CD4-positive, alpha-beta T cell treated with Interleukin-2 at 100 ng/mL for 4 hours (primary cell): ENCODE results near the gene PIPOX.

Source experiments
- DNase-seq: peaks from one replicate; pipeline ENCODE4 v3.0.0-alpha.2; 2020; ENCODE audit warnings: low spot score

Gene PIPOX

DNA sequence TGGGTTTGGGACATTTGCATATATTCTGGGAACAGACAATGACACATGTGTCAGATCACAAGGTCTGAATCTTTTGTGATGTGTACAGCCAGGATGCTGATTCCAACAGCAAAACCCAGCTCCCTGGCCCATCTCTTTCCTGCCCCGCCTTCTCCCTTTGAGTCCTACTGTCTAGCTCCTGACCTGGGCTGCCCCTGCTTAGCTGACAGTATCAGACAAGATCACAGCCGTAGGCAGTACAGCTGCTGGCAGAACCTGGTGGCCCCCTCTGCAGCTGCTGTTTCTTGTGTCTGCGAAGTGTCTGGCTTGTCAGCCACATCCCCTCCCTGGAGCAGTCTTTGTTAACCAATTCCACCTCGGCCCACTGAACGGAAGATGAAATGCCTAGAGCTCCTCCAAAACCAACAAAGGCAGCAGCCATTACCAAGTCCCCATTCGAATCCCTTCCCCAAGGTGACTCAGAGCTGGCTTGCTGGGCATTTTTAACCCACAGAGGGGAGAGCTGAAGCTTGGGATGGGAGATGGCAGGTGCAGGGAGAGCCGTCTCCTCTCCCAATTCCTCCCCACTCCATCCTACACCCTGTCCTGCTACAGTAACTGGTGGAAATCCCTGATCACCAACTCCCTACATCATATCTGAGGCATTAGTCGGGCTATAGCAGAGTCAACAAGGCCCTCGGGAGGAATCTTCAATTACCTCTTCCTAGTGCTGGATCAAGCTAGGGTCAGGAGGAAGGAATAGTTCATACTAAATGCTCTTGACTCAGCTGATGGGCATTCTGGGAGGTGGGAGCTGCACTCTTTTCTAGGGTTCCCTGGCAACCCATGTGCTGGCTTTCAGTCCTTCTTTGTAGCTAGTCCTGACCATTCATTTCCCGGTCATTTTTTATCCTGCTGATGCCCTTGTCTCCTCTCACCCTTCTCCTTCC, 5.8 kb downstream of the PIPOX start:
- no peak for DNase-seq

GRCh38 chr17:29049541-29050145, 6.7 kb downstream of the PIPOX start:
- DNase-seq: no peak

DNA sequence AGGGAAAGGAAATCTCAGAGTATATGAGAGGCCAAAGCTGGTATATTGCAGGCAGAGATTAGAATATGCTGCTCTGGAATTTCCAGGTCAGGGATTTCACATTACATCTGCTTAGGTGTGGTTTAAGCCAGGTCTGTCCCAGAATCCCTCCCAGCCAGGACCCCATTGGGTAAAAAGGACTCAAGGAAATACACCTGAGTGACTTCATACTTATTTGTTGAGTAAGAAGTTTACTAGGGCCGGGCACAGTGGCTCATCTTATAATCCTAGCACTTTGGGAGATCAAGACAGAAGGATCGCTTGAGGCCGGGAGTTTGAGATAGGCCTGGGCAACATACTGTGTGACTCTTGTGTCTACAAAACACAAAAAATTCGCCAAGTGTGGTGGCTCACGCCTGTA, 7.2 kb downstream of the PIPOX start:
- DNase-seq: no peak

- no peak for DNase-seq
Observed at GRCh38 chr17:29051194-29051593, 8.3 kb downstream of the PIPOX start.

GRCh38 chr17:29051731-29052130, 8.8 kb downstream of the PIPOX start:
- DNase-seq: no peak

- no peak for DNase-seq
Observed at GRCh38 chr17:29054835-29055234, 11.9 kb downstream of the PIPOX start.

DNA sequence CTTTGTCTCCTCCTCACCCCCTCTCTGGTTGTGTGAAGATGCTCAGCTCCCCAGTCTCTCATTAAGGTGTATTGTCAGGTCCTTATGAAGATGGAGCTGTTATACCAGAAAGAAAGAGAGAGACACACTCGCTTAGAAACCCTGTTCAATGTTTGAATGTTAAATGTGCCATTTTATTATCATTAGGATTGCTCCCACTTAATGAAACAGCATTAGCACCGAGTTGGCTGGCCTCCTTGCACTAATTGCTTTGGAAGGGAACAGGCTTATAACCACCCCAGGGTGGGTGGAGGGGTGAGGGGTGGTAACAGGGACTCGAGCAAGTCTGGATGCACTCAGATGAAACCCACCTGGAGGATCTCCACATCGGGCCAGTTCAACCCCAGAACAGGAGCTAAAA, 14.4 kb downstream of the PIPOX start:
- no peak for DNase-seq

GRCh38 chr17:29058391-29058790, 15.4 kb downstream of the PIPOX start:
- DNase-seq: no peak

GRCh38 chr17:29059281-29059680, 16.3 kb downstream of the PIPOX start:
- no peak for DNase-seq

GRCh38 chr17:29060475-29060874, 17.5 kb downstream of the PIPOX start:
- DNase-seq: no peak

GRCh38 chr17:29061036-29061435, 18.1 kb downstream of the PIPOX start:
- no peak for DNase-seq

DNA sequence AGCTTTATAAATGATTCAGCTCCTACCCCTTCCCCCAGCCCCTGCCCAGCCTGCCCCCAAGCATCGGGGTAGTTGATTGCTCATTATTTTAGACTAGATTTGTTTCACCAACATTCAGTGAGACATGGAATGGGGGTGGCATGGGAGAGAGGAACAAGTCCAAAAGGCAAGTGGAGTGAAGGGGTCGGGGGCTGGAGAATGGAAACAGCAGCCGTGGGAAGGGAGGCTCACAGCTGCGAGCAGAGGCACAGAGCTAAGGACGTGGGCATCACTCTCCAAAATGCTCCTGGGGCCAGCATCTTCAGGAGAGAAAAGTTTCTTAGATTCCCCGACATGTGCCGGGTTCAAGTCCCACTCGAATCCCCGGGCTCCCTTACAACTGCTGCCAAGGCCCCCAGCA, 19.3 kb downstream of the PIPOX start:
- DNase-seq: no peak

GRCh38 chr17:29063992-29064391, 21.1 kb downstream of the PIPOX start:
- DNase-seq: no peak

DNA sequence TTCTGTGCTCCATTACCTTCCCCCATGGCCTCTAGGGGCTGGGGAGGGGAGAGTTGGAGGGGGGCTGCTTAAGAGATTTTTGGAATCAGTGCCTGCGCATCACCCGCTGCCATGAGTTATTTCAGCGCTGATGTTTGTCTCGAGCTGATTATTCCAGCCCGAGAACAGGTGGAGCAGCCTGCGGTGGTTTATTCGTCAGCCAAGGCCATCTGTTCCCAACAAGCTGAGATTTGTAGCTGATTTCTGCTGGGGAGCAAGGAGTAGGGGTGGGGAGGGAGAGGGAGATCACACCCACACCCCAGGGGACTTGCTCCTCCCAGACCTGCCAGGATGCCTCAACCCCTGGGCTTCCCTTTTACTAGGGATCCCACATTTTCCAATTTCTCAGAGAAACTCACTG, 23.1 kb downstream of the PIPOX start:
- no peak for DNase-seq

- no peak for DNase-seq
Observed at GRCh38 chr17:29066606-29067005, 23.7 kb downstream of the PIPOX start.

DNA sequence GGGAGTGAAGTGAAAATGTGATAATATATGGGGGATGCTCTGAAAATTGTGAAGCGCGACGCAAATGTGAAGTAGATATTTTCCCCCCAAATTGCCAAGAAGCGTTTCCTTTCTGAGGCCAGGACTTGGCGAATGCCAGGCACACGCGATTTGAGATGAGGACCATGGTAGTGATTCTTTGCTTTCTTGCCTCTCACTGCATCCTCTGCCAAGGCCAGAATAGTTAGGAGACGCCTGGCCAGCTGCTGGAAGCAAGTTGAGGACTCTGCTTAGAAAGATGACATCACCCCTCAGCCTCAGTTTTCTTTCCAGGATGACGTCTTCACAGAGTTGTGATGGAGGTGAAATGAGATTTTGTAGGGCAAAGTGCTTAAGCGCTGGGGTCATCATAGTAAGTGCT, 25.9 kb downstream of the PIPOX start:
- no peak for DNase-seq

DNA sequence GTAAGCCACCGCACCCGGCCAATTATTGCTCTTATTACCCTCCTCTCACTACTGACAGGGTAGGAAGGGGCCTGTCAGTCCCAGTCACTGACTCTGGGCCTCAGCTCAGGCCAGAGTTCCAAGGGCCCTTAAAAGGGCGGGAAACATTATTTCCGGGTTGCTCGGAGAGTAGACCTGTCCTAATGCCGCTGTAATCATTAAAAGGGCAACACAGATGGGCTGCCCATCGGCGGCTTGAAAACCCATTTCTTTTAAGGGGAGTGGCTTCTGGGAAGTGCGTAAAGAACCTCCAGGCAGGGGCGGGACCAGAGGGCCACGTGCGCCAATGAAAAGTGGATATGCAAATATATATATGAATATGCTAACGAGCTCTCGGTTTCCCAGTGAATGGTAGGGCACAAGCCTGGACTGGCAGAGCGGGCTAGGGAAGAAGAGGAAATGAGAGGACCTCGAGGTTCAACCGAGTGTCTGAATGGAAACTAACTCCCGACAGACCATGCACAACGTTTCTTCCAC, 26.6 kb downstream of the PIPOX start:
- DNase-seq: no peak

DNA sequence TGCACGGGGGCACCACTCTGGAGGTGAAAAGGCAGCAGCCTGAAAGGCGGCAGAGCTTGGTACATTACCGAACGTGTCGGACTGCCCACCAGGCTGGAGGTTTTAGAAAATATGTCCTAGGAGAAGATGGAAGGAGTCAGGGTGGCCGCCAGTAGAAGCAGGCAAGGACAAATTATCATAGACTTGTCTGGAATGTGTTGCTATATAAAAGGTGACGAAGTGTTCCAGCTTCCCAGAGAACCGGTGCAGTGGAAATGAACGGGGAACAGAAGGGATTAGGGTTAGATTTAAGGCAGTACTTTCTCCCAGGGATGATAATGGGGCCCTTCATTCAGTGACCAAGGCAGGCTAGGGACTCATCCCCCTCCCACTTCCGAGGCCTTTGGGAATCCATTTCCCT, 27.4 kb downstream of the PIPOX start:
- no peak for DNase-seq

GRCh38 chr17:29070781-29071180, 27.8 kb downstream of the PIPOX start:
- no peak for DNase-seq

DNA sequence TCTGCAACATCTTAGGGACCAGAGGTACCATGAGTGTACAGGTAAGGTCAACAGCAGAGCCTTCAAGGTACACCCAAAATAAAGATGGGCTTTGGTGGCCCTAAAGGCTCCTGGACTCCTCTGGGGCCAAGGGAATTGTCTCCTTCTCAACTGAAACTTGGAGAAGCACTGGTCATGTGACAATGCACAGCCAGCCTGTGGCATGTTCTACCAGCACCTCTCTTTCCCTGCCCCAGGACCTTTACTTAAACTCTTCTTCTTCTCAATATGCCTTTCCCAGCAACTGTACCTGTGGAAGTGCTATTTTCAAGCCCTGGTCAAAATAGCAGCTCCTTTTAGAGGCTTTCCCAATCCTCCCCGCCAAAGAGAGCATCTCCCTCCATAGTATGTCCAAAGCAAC, 28.4 kb downstream of the PIPOX start:
- no peak for DNase-seq

GRCh38 chr17:29073045-29073444, 30.1 kb downstream of the PIPOX start:
- DNase-seq: no peak

DNA sequence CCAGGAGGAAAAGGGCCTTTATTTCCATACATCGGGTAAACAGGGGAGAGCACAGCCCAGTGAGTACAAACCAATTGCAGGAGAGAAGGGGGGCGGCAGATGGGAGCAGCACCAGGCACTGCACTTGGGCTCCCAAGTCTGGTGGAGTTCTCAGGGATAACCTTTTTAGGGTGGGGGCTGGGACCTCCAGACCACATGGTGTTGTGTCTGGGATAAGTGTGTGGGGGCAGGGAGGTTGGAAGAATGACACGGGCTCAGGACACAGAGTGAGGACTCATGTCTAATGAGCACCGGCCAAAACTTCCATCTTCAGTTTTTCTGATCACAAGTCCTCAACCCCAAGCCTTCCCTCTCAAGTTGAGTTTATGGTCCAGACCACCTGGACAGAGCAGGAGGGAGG, 30.6 kb downstream of the PIPOX start:
- no peak for DNase-seq

- DNase-seq: no peak
Observed at GRCh38 chr17:29074488-29074887, 31.5 kb downstream of the PIPOX start.
